Measurements from ENCODE around the gene KCNE4.

DNA sequence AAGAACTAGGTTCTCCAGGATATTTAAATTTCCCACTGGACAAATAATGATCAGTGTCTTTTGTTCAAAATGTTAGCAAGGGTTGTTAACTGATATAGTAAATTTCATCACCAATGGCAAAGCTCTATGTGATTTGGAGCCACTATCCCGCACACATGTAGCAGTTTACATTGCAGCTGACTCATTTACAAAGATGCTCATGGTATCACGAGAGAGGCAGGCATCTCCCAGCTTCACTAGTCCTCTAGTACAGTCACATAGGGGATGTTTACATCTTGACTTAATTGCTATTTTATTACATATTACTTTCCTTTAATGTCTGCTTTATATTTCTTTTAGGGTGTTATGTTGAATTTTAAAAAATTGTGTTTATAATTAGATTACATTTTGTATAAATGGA is 30.7 kb downstream of the KCNE4 start:
- no peak for TF ChIP-seq POLR2A (IDR thresholded peaks at IDR 0.05; ENCODE audit: low read depth, low read length)
- no peak for TF ChIP-seq POLR2AphosphoS5 (IDR thresholded peaks at IDR 0.05; ENCODE audit: low read depth, low read length)
- no peak for TF ChIP-seq TAF1 (IDR thresholded peaks at IDR 0.05; ENCODE audit: borderline replicate concordance, low read depth, low read length)

Measured in GM12892 (cell line).